ENCODE measurements around the gene ZBED4. TPM values are rescaled to one million over a fixed set of nuclear protein-coding genes. Genes with fewer than 3 reads are reported as not detected.

Gene ZBED4
- total RNA-seq, 1 donor from 2014 or later = 9.1 TPM

GRCh38 chr22:49913026-49913425 lies 59.4 kb downstream of the ZBED4 start:
- Histone ChIP-seq H3K36me3 (peaks cover 0 to 42% of the 10 kb centered on the region in 2 donors), H3K4me1 (peaks cover 13% of the 10 kb centered on the region), H3K4me3 (no peak overlapping the region), H3K27me3 (no peaks in the 10 kb centered on the region), H3K27ac (no peak overlapping the region), H3K9me3 (no peaks in the 10 kb centered on the region)
- TF ChIP-seq POLR2A (IDR thresholded peaks at IDR 0.05) (no peak), POLR2AphosphoS5 (IDR thresholded peaks at IDR 0.05; ENCODE audit: insufficient read depth in 1 of 2, low read depth in 1 of 2) (no peak)
- TF ChIP-seq, protein P1, sequence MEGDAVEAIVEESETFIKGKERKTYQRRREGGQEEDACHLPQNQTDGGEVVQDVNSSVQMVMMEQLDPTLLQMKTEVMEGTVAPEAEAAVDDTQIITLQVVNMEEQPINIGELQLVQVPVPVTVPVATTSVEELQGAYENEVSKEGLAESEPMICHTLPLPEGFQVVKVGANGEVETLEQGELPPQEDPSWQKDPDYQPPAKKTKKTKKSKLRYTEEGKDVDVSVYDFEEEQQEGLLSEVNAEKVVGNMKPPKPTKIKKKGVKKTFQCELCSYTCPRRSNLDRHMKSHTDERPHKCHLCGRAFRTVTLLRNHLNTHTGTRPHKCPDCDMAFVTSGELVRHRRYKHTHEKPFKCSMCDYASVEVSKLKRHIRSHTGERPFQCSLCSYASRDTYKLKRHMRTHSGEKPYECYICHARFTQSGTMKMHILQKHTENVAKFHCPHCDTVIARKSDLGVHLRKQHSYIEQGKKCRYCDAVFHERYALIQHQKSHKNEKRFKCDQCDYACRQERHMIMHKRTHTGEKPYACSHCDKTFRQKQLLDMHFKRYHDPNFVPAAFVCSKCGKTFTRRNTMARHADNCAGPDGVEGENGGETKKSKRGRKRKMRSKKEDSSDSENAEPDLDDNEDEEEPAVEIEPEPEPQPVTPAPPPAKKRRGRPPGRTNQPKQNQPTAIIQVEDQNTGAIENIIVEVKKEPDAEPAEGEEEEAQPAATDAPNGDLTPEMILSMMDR (IDR thresholded peaks at IDR 0.05) = no peak
- DNase-seq (ENCODE audit: extremely low spot score in 2 of 2) = no peak
- intact Hi-C loops (cut with DNase I) = no loop called here

DNA sequence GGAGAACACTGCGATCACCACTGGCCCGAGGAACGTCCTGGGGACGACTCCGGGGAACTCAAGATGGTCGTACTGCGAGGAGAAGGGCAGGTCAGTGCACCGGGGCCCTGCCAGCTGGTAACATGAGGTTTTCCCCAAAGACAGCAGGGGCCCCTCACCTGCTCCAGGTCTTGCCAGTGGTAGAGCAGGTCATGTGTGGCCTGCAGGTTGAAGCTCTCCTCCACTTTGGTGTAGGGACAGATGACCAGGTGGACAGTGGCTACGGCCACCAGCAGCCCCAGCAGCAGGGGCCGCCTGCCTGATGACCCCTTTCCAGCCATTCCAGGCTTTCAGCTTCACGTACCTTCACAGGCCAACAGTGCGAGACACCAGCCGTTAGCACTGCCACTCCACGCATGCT lies 59.8 kb downstream of the ZBED4 start:
- Histone ChIP-seq H3K36me3 (peaks cover 0 to 40% of the 10 kb centered on the region in 2 donors), H3K27me3 (no peaks in the 10 kb centered on the region), H3K4me1 (peaks cover 13% of the 10 kb centered on the region), H3K27ac (no peak overlapping the region), H3K9me3 (no peaks in the 10 kb centered on the region), H3K4me3 (no peak overlapping the region)
- intact Hi-C loops (cut with DNase I) = no loop called here
- DNase-seq (ENCODE audit: extremely low spot score in 2 of 2) = no peak
- TF ChIP-seq POLR2A (IDR thresholded peaks at IDR 0.05) (no peak), POLR2AphosphoS5 (IDR thresholded peaks at IDR 0.05; ENCODE audit: insufficient read depth in 1 of 2, low read depth in 1 of 2) (no peak)
- TF ChIP-seq, protein P1 (IDR thresholded peaks at IDR 0.05) = no peak

DNA sequence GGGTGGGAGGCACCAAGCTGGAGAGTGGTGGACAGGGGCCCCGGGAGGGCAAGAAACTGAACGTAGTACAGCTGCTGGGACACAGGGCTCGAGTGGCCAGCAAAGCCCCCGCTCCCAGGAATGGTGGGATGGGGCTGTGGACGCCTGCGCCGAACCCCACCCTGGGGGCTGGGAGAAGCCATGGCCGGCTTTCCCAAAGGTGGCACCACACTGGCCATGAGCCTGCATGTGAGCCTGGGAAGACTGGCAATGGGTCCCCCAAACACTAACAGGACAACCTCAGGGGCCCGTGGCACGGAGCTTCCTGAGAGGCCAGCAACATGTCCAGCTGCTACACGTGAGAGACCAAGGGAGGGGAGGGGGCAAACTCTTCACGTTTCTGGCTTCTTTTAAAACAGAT lies 60.6 kb downstream of the ZBED4 start:
- Histone ChIP-seq H3K9me3 (no peaks in the 10 kb centered on the region), H3K36me3 (peaks cover 0 to 32% of the 10 kb centered on the region in 2 donors), H3K27me3 (no peaks in the 10 kb centered on the region), H3K4me1 (peaks cover 19% of the 10 kb centered on the region), H3K4me3 (no peak overlapping the region), H3K27ac (no peak overlapping the region)
- TF ChIP-seq, protein P1 (IDR thresholded peaks at IDR 0.05) = no peak
- no peak for TF ChIP-seq POLR2A (IDR thresholded peaks at IDR 0.05)
- DNase-seq (ENCODE audit: extremely low spot score in 2 of 2) = no peak
- intact Hi-C loops (cut with DNase I) = no loop called here

GRCh38 chr22:49915610-49916009 lies 62.0 kb downstream of the ZBED4 start:
- Histone ChIP-seq H3K27me3 (no peaks in the 10 kb centered on the region), H3K4me1 (peaks cover 23% of the 10 kb centered on the region), H3K27ac (no peak overlapping the region), H3K36me3 (peaks cover 0 to 31% of the 10 kb centered on the region in 2 donors), H3K9me3 (no peaks in the 10 kb centered on the region), H3K4me3 (no peak overlapping the region)
- intact Hi-C loops (cut with DNase I) = loop anchor here (5.0 kb wide), 1 partner anchor 63 kb away; the partner anchor contains the start of gene ZBED4
- DNase-seq (ENCODE audit: extremely low spot score in 2 of 2) = no peak
- TF ChIP-seq POLR2AphosphoS5 (IDR thresholded peaks at IDR 0.05; ENCODE audit: insufficient read depth in 1 of 2, low read depth in 1 of 2) = no peak

- TF ChIP-seq, protein P1 (IDR thresholded peaks at IDR 0.05) = no peak
- TF ChIP-seq POLR2A (IDR thresholded peaks at IDR 0.05) (no peak), POLR2AphosphoS5 (IDR thresholded peaks at IDR 0.05; ENCODE audit: insufficient read depth in 1 of 2, low read depth in 1 of 2) (no peak)
- H3K27me3 ChIP-seq = no peaks in the 10 kb centered on the region
- peaks cover 0 to 33% of the 10 kb centered on the region in 2 donors for H3K36me3 ChIP-seq
- peak overlapping the region in 1 of 2 donors; percentile 72 for H3K4me3 ChIP-seq
- no peak for DNase-seq (ENCODE audit: extremely low spot score in 2 of 2)
- H3K4me1 ChIP-seq = peaks cover 23% of the 10 kb centered on the region
- H3K27ac ChIP-seq = no peak overlapping the region
- intact Hi-C loops (cut with DNase I) = loop anchor here (5.0 kb wide), 1 partner anchor 65 kb away; the partner anchor contains the start of gene ZBED4
- H3K9me3 ChIP-seq = no peaks in the 10 kb centered on the region
These were observed 63.2 kb downstream of the ZBED4 start for GRCh38 chr22:49916831-49917230.
